Measurements from ENCODE around the gene SFT2D2.
A peak's percentile ranks its signal among the peaks of the same experiment; 100 is the strongest.

SFT2D2 gene

DNA sequence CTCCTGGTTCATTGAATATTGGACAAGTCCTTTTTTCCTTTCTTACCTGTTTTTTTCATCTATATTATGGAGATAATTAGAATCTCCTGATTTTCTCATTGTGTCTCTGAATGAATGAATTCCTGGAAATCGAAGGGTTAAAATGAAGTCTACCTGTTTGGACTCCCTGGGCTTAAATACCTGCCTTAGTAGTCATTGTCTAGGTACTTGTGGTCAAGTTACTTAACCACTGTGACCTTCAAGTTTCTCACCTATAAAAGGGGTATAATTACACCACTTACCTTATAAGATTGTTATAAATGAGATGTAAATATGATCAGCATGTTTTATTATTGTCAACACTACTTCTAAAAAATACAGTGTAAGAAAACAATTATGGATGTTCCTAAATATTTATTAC, 45.8 kb downstream of the SFT2D2 start:
- DNase-seq, result no peak

DNA sequence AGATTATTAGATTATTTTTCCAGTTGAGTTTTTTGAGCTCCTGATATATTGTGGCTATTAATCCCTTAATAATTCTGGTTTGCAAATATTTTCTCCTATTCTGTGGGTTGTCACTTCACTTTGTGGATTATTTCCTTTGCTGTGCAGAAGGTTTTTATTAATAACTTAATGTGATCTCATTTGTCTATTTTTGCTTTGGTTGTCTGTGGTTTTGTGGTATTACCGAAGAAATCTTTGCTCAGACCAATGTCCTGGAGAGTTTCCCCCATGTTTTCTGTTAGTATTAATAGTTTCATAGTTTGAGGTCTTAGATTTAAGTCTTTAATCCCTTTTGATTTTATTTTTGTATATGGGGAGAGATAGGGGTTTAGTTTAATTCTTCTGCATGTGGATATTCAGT, 47.8 kb downstream of the SFT2D2 start:
- DNase-seq, result peak; percentile 17

DNA sequence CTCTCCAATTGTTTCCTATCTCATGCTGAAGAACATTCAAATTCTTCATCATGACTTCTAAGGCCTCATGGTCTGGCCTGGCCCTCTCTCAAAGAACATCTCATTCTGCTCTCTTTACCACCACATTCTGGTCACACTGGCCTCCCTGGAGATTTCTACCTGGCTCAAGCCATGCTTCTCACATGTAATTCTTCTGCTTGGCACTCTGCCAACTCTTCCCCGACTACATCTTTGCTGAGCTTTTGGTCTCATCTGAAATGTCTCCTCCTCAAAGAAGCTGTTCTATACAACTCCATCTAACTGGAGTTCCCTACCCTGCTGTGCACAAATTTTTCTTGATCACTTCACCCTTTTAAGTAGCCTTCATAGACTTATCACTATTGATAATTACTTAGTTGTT, 53.4 kb downstream of the SFT2D2 start:
- DNase-seq, result no peak

DNA sequence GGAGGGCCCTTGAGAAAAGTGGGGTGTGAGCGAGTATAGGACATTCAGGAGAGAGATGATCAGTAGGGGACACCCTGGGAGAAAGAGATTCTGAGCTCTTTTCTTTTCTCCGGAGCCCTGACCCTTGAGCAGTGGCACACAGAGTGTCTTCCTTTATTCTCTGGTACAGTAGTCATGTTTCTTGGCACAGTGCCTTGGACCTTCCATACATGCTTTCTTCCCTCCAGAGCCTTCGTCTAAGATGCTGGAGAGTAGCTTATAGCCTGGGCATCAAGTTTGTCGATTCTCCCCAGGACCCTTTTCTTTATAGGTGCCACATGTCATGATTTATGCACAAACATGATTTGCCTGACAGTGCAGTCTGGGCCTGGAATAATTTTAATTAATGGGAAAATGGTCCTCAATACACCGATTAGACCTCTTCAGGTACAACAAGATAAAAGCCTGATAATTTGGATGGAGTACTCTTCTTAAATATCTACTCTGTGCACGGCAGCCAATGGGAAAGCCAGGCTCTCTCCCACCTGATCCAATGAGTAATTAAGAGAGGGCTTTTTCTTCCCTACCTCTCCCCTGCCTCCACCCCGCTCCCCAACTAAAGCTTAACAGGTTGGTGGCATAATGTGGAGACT, 54.6 kb downstream of the SFT2D2 start, which contains the start of gene TBX19:
Gene TBX19 (plus strand): TSS at position 582 of the 632 bp plus-strand sequence. CDS start 214 bp downstream, outside the sequence.
- DNase-seq, result no peak

DNA sequence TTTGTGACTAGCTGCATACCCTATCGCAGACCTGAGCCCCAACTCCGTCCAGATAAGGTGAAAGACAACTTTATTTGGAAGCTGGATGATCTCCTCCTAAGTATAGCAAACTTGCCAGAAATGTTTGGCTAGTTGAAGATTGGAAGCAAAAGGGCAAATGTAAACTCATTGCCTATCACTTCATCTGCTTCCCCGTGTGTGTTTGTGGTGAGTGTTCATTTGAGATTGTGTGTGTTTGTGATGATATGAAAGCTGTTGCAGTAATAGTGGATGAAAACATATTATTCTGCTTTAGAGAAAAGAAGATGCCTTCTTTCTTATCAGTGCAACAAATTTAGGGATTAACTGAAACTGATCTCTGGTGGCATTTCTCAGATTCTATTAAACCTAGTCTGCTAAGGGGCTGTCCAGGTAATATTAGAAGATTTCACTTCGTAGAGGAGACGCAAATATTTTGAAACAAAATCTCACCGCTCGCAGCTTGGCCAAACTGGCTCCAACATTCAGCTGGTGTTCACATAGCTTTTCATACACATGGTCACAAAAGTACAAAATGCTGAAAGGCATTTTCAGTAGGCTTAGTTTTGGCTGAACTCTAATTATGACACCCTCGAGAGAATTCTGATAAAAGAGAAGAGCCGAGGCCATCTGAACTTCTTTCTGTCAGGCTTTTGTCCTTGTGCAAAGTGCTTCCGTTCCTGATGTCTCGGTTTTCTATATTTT, 56.0 kb downstream of the SFT2D2 start:
- DNase-seq, result no peak

DNA sequence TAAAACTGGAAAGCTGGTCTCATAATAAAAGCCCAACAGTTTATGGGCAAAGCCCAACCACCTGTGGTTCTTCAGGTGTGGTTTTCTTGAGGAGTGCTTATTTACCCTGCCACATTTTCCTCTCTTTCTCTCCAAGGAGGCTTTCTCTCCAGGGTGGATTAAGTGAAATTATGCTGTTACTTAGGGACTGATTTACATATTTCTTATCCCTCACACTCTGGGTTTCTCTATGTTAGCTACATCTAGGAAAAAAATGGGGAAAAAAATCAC, 59.7 kb downstream of the SFT2D2 start:
- no peak for DNase-seq

DNA sequence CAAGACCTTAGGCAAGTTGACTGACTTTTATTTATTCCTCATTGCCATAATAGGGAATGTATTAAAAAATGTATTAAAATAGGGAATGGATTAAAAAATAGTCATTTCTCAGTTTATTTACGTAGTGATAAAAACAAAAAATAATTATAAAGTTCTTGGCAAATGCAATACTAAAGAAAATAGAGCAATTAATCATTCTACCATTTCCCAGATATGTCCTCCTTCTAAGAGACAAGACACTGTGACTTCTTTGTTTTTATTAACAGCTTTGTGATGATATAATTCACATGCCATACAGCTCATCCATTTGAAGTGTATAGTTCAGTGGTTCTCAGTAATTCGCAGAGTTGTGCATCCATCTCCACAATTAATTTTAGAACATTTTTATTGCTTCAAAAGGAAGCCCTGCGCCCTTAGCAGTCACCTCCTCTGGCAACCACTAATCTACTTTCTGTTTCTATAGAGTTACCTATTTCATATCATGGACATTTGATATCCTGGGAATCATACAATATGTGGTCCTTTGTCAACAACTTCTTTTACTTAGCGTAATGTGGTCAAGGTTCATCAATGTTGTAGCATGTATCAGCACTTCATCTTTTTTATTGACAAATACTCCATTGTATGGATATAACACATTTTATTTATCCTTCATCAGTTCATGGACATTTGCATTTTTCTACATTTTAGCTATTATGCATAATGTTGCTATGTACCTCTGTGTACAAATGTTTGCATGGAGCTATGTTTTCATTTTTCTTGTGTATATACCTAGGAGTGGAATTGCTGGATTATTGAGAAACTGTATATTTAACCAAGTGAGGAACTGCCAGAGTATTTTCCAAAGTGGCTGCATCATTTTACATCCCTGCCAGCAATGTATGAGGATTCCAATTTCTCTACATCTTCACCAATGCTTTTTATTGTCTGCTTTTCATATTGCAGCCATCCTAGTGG, 60.4 kb downstream of the SFT2D2 start:
- no peak for DNase-seq

DNA sequence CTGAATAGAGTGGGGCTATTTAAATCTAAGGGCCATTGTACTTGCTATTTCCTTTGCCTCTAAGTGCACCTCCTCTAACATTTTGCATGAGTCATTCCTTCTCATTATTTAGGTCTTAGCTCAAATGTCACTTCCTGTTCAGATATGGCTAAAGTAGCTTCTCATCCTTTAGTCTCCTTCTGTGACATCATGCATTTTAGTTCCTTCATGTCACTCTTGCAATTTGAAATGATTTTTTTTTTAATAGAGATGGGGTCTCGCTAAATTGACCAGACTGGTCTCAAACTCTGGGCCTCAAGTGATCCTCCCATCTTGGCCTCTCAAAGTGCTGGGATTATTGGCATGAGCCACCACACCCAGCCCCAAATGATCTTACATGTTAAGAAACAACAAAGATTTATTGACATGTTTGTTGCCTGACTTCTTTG, 61.4 kb downstream of the SFT2D2 start:
- DNase-seq, result peak; percentile 31

DNA sequence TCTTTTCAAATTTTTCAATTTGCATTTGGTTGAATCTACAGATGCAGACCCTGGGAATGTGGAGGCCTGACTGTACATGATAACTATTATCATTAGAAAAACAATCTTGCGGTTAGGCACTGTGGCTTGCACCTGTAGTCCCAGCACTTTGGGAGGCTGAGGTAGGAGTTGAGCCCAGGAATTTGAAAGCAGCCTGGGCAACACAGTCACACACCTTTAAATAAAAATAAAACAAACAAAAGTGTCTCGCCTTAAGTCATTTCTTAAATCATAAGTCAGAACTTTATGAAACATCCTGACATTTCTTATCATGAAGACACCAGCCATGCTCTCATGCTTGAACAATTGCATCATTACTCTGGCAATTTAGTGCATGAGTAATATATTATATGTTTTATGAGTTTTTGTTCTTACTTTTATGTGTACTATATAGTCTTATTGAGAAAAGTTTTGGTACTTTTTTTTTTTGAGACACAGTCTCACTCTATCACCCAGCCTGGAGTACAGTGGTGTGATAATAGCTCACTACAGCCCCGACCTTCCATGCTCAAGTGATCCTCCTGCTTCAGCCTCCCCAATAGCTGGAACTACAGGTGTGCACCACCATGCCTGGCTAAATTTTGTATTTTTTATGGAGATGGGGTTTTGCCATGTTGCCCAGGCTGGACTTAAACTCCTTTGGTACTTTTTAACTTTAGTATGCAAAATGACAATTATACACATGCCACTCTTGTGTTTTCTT, 62.7 kb downstream of the SFT2D2 start:
- peak; percentile 21 for DNase-seq

DNA sequence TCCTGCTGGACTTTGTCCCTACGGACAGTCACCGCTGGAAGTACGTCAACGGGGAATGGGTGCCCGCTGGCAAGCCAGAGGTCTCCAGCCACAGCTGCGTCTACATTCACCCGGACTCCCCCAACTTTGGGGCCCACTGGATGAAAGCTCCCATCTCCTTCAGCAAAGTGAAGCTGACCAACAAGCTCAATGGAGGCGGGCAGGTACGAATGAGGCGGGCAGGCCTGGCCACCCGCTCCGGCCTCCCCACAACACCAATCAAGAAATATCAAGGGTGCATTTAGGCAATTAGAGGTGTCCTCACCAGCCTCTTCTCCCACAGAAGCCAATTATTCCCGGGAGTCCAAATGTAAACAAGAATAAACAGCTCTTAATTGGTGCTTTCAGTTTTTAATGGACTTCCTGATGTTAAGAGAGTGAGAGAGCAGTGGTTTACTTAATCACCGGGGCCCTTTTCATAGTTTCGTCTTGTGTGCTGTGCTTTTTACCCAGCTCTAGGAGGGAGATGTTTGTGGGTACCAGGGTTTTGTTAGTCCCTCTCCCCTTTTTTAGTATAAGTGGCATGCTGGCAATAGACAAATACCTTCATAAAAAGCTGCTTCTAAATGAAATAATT, 65.5 kb downstream of the SFT2D2 start:
- DNase-seq, result no peak

DNA sequence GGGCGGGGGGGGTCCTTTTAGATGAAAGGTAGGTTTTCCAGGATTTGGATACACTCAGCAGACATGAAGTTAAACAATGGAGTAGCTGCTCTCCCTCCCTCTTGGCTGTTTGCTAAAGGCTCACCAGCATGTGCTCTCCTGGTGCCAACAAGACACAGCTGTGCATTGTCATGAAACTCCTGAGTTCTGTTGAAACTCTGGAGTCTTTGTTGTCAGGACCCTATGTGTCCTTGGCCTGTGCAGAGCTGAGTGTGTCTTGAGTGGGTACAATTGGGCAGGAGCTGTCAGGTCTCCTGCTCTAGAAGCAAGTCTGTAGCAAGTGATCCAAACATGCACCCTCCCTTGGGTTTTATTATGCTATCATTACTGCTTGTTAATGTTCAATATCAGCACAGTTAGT, 67.6 kb downstream of the SFT2D2 start:
- no peak for DNase-seq

DNA sequence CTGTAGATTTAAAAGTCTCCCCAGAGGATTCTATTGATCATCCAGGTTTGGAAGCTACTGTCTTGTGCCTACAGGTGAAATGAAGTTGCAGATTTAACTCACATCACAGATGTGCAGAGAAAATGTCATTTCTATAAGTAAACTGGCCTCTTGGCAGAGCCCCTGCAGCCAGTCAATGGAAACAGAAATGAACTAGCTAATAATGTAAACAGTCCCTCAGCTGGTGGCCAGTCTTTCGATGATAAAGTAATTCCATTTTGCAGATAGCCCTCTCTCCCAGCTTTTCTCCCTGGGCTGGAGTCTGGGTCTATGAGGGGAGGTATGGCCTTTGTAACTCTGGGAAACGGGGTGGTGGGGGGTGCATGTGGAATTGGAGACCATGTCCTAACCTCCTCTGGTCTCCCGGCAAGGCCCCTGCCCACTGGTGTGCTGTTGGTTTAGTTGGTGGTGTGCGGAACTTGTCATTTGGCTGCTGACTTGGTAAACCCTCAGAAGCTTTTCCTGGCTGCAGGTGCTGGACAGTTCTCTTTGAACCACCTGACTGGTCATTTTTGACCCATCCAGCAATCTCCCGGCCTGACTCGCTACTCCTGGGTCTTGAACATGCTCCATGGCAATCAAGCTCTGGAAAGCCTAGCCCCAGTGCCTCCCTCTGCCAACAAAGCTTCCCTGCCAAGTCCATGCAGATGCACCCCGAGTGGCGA, 69.8 kb downstream of the SFT2D2 start:
- DNase-seq, result no peak

DNA sequence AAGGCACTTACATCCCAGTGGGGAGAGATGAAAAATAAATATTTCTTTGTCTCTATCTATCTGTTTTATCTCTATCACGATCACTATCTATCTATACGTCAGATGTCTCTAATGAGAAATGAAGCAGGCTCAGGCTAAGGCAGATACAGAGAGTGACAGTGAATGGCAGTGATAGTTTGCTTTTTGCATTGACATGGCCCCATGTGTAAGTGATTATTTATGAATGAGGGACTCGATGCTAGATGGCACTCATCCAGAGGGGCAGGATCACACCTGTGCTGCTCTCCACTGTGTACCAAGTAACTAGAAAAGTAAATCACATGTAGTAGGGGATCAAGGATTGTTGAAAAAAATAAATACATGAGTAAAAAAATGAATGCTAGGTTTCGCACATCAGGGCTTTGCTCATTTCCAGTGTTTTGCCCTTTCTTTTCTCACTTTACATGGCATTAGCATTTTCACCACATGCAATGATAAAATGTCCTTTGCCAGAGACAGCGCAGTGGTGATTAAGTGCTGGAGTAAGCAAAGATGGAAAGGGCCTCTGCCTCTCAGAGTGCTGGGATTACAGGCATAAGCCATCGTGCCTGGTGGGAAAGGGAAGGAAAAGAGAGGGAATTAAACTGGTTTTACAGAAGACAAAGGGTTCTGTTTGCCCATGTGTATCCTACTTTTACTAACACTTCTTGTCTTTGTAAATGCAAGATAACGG, 71.4 kb downstream of the SFT2D2 start:
- no peak for DNase-seq

DNA sequence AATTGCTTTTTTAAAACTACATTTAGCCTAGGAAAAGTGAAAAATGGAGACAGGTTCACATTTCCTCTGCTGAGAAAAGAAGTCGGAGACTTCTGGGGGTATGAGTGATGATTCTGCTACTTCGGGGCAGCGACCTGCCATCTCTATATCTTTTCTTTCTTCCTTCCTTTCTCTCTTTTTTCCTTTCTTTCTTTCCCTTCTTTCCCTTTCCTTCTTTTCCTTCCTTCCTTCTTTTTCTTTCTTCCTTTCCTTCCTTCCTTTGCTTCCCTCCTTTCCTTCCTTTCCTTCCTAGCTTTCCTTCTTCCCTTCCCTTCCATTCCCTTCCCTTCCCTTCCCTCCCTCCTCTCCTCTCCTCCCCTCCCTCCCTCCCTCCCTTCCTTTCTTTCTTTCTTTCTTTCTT, 72.6 kb downstream of the SFT2D2 start:
- DNase-seq, result no peak

DNA sequence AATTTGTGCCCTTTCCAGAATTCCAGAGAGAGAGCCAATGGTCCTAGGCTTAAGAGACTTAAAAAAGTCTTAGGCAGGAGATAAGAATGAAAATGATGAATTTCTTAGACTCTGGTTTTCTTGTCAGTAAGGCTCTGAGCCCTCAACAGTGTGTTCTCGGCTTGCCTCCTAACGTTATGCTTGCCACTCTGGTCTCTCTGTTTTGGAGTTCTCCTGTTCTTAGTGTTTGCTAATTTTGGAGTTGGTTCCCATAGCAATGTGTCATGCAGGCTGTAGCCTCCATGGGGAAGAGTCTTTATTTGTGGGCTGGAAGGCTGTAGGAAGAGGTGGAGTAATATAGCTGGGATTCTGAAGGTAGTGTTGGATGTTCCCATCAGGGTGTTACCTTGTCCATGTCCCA, 74.8 kb downstream of the SFT2D2 start:
- DNase-seq, result no peak

DNA sequence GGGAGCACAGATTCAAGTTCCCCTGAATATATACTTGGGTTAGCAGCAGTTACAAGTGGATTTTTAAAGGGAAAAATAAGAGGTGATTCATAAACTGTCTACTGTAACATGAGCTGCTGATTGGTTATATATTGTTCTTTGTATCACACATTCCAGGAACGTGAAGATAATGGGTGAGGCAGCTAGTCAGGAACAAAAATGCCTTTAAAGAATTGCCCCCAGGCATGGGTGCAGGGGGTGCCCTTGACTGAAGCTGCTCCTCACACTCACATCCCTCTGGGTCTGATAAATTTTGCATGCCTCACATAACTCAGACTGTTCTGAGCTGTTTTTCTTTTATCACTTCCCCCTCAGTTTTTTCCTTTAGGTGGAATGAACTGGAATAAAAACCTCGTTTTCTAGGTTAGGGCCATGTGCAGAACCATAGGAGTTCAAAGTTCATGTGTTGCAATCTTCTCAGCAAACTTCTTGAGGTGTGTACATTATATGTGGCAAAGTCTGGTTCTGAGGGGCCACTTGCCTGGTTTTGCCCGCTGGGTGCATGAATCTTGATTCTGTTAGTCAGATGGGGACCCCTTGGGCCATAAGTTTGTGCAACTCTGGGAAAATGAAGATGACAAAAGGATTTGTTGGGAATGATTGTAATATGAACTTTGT, 76.0 kb downstream of the SFT2D2 start:
- DNase-seq, result peak; percentile 67

Measured in fibroblast of skin of abdomen (primary cell).